ENCODE data around the gene GALNT16. TPM values are rescaled to one million over a fixed set of nuclear protein-coding genes. Genes with fewer than 3 reads are reported as not detected.

The GALNT16 gene
- total RNA-seq, 1 donor from 2014 or later: 14.9 TPM

GRCh38 chr14:69333791-69334337, 73.9 kb downstream of the GALNT16 start:
- no peak for DNase-seq (ENCODE audit: low spot score)

- no peak for DNase-seq (ENCODE audit: low spot score)
These were observed 74.6 kb downstream of the GALNT16 start for GRCh38 chr14:69334576-69334975.

DNA sequence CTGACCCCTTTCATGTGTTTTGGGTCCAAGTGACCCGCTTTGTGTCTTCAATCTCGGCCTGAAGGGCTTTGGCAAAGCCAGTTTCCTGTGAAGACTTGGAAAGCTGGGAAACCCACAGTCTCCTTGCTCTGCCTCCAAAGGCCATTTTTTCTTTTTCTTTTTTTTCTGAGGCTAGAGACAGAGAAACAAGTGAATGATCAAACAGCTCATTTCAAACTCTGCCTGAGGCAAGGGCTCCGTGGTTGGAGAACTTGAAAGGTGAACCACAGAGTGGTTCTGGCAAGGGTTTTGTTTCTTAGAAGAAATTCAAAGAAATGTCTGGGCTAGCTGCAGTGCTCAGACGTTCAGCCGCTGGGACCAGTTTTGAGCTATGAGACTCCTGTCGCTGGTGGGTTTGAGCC, 75.4 kb downstream of the GALNT16 start:
- no peak for DNase-seq (ENCODE audit: low spot score)

- DNase-seq (ENCODE audit: low spot score): no peak
These were observed 78.0 kb downstream of the GALNT16 start for GRCh38 chr14:69337984-69338383.

GRCh38 chr14:69339426-69339825, 79.5 kb downstream of the GALNT16 start:
- DNase-seq (ENCODE audit: low spot score): no peak

DNA sequence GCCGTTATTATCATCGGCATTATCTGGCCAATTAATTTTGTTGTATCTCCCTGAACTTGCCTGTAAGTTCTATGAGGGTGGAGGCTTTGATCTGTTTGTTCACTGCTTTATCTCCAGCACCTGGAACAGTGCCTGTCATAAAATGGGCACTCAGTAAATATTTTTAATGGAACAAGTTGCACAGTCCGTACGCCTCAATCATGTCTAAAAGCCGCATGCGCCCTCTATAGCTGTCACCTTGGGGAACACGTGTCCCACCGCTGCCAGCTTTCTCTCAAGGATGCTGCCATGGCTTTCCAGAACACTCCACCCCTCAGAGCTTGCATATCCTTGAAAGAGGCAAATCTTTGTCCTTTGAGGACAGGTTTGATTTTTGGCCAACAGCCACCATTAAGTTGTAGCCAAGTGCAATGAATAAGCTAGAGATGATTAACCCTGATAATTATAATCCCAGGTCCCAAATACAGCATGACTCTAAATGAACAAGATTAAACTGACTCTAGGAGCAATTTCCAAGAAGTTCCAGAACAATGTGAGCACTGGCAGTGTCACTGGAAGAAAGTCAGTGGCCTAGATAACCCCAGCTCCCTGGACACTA, 83.1 kb downstream of the GALNT16 start:
- DNase-seq (ENCODE audit: low spot score): no peak

DNA sequence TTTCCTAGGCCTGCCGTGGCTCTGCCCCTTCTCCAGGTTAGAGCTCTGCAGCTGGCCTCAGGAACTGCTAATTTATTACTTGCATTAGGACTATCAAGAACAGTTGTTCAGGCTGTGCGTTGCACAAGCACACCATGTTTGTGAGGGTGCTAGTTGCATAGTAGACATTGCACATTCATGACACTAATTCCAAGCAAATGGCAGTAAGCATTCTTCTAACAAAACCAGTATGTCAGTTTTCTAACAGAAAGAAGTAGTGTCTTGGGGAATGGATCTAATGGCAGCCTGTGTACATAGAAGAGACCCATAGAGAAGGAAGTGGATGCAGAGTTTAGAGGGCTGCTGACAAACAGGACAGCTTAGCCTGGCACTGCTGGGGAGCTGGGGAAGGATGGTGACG, 84.2 kb downstream of the GALNT16 start:
- no peak for DNase-seq (ENCODE audit: low spot score)

GRCh38 chr14:69345402-69345801, 85.4 kb downstream of the GALNT16 start:
- no peak for DNase-seq (ENCODE audit: low spot score)

DNA sequence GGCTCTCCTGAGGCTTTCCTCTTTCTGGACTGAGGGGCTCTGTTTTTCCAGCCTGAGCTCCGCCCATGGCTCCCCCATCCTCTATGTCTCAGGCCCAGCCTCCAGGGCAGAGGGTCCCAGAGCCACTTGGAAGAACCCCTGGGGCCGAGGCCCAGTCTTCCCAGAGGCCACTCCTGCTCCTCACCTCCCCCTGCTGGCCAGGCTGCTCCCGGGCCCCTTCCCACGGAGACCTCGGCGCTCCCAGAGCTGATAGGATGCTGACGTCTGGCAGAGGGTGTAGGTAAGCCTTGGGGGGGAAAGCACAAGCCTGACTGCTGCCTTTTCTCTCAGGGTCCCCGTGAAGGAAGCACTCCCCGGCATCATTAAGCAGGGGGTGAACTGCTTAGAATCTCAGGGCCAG, 86.8 kb downstream of the GALNT16 start:
- no peak for DNase-seq (ENCODE audit: low spot score)

DNA sequence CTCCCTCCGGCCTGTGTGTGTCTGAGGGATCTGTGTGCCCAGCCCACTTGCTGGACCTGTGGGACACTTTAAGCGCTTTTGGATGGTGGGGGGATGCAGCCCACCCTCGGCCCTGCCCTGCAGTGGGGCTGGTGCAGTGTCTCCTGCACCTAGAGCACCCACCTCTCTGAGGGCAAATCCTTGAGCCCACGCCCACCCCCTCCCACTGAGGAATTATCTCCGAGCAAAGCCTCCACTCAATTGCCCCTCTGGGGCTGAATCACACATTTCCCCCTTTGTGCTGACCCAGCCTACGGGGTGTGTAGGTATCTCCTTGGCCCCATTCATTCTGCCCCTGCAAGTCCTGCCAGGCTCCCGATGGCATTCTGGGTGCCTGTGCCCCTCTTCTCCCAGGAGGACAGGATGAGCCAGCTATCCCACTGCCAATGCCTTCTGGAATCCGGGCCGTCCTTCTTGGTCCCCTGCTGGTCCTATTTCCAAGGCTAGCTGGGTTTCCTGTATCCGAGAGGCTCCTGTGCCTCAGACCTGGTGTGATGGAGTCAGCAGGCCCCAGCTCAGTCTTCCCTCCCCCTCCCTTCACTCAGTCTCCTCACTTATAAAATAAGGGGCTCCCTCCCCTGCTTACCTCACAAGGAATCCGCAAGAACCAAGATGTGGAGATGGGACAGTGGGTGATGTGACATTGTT, 89.3 kb downstream of the GALNT16 start:
- no peak for DNase-seq (ENCODE audit: low spot score)

DNA sequence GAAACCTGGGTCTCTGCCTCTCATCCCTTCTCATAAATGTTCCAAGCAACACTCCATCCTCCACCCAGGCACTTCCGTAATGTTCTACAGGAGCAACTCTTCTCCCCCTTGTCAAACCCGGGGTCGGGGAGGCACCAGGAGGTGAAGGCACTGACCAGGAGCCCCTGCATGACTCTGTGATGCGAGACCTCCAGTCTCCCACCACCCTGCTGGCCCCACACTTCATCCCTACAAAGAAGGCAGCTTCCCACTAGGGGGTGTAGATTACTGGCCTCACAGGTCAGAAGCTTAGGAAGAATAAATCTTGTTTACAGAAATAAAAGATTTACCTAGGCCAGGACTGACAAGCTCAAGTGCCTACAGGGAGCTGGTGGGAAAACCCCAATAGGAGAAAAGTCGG, 90.9 kb downstream of the GALNT16 start:
- no peak for DNase-seq (ENCODE audit: low spot score)

DNA sequence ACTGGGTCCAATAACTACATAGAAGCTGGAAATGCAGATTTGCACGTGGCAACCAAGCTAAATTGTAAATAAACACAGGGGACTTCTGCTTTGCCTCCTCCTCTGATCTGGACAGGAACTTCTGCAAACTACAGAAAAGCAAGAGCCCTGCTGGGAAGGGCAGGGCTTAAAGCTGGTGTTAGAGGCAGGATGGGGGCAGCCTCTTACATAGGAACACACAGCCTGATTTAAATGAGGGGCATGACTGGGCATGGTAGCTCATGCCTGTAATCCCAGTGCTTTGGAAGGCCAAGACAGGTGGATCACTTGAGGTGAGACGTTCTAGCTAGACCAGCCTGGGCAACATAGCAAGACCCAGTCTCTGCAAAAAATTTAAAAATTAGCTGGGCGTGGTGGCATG, 91.4 kb downstream of the GALNT16 start:
- DNase-seq (ENCODE audit: low spot score): no peak

DNA sequence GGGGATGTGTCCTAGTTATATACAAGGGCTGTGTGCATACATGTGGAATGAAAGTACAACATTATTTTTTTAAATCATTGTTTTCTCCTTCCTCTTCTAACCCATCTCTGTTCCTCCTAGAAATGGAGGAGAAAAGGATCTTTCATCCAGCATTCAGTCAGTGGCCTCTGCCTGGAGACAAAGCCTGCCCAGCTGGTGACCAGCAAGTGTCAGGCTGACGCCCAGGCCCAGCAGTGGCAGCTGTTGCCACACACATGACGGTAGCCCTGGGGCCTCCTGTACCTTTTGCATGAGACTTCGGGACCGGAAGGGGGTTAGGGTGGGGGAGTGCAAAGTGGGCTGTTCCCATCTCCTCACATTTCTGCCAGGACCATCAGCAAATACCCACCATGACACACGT, 92.0 kb downstream of the GALNT16 start:
- DNase-seq (ENCODE audit: low spot score): no peak

GRCh38 chr14:69353168-69353567, 93.2 kb downstream of the GALNT16 start:
- no peak for DNase-seq (ENCODE audit: low spot score)

- DNase-seq (ENCODE audit: low spot score): no peak
These were observed 94.6 kb downstream of the GALNT16 start for GRCh38 chr14:69354383-69355153.

DNA sequence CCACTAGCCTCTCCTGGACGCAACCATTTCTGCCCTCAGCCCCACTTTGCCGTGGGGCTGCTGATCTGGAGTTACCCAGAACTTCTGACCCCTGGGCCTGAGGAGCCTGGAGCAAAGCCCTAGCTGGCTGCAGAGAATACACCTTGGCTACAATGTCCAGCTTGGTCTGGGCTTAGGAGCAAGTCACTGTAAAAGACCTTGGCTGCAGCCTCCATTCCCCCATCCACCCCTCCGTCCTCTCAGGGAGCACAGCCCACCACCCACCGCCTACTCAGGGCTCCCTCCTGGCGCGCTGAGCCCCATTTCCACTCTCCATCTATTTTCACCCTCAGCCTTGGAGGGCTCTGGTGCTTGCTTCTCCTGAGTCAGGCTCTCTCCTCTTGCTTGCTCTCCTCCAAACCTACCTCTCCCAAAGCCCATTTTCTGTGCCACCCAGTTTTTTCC, 95.2 kb downstream of the GALNT16 start:
- DNase-seq (ENCODE audit: low spot score): no peak

DNA sequence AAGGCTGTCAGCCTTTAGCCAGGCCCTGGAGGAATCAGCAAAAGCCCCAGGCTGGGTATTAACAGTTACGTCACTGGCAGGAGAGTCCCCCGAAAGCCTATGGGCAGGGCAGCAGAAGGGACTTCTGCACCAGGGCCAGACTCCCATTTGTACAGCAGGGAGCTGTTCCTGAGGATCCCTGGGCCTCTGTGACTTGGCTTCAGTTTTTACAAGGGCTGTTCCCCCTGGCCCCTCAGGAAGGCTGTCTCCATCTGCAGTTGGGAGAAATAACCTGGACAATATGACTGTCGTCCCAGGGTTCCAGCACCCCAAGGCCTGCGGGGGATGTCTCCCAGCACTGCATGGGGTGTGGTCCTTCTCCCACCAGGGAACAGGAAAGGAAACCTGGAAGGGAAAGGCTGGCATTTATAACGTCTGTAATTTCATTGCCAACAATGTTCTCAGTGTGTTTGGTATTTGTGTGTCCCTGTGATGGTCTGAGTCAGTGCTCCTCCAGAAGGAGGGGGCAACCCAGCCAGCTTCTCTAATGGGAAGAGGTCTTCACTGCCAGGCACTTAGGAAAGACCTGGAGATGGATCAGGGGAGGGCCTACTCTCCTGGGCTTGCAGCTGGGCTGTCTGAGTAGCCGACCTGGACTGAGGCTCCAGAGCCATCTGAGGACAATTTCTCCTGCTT, 95.8 kb downstream of the GALNT16 start:
- DNase-seq (ENCODE audit: low spot score): no peak

- no peak for DNase-seq (ENCODE audit: low spot score)
These were observed 97.1 kb downstream of the GALNT16 start for GRCh38 chr14:69356903-69357543.

GRCh38 chr14:69357544-69358200, 97.7 kb downstream of the GALNT16 start:
- no peak for DNase-seq (ENCODE audit: low spot score)

- DNase-seq (ENCODE audit: low spot score): no peak
These were observed 98.4 kb downstream of the GALNT16 start for GRCh38 chr14:69358233-69358963.
